PC-3 (cell line): Measurements from ENCODE around the gene CD248. TPM values are rescaled to one million over a fixed set of nuclear protein-coding genes. Genes with fewer than 3 reads are reported as not detected.
A peak's percentile ranks its signal among the peaks of the same experiment; 100 is the strongest.

Source experiments
- ATAC-seq: fragments of 200-7000 bp; cut with Tn5 transposase; 2 replicates; pipeline ENCODE4 v1.9.1; 2020; ENCODE audit warnings: mild to moderate bottlenecking, moderate library complexity
- BruUV-seq: library from RNA; stranded (reverse); fragments of 400-500 nt; replicated peaks from 2 replicates; lab custom pipeline; 2021; lab: Mats Ljungman, UMichigan
- CTCF ChIA-PET: fragments of 300-600 bp; sonication (Branson Sonifier 250); formaldehyde crosslinking; loops from one replicate; lab custom pipeline; 2022; ENCODE audit warnings: antibody characterized with exemption; lab: Charles Lee
- POLR2A ChIA-PET: fragments of 300-600 bp; sonication (Branson Sonifier 250); formaldehyde crosslinking; loops from one replicate; lab custom pipeline; 2022; ENCODE audit warnings: antibody characterized with exemption; ENCODE audit not compliant: unreplicated experiment; lab: Charles Lee
- DNase-seq: peaks from one replicate; pipeline ENCODE4 v3.0.0-alpha.2; 2015
- H2AFZ ChIP-seq: fragments of 300-600 bp; sonication (generic); 2 replicates; pipeline ENCODE4 v1.6.0; 2016; ENCODE audit warnings: antibody characterized with exemption, low read length
- H3F3A ChIP-seq: fragments of 300-600 bp; sonication (generic); one replicate; pipeline ENCODE4 v1.6.0; 2017; ENCODE audit warnings: antibody characterized with exemption, low read length, control low read depth, mild to moderate bottlenecking; ENCODE audit not compliant: unreplicated experiment
- H3K27ac ChIP-seq: fragments of 300-600 bp; sonication (generic); 2 replicates; pipeline ENCODE4 v1.5.1; 2016; ENCODE audit warnings: mild to moderate bottlenecking, low read length
- H3K27me3 ChIP-seq: fragments of 300-600 bp; sonication (generic); 2 replicates; pipeline ENCODE4 v1.6.1; 2016; ENCODE audit warnings: low read length, mixed read lengths
- H3K36me3 ChIP-seq: fragments of 300-600 bp; sonication (generic); 2 replicates; pipeline ENCODE4 v1.6.1; 2016; ENCODE audit warnings: low read depth, mixed run types, low read length, mixed read lengths
- H3K4me1 ChIP-seq: fragments of 300-600 bp; sonication (generic); 2 replicates; pipeline ENCODE4 v1.5.1; 2016; ENCODE audit warnings: low read length; ENCODE audit not compliant: insufficient read depth
- H3K4me2 ChIP-seq: fragments of 300-600 bp; sonication (generic); 2 replicates; pipeline ENCODE4 v1.6.0; 2016; ENCODE audit warnings: low read length
- H3K4me3 ChIP-seq: fragments of 300-600 bp; sonication (generic); 2 replicates; pipeline ENCODE4 v1.5.1; 2016; ENCODE audit warnings: mild to moderate bottlenecking, low read length, mixed read lengths
- H3K79me2 ChIP-seq: fragments of 300-600 bp; sonication (generic); 2 replicates; pipeline ENCODE4 v1.6.1; 2017; ENCODE audit warnings: low read length, mixed read lengths
- H3K9ac ChIP-seq: fragments of 300-600 bp; sonication (generic); 2 replicates; pipeline ENCODE4 v1.6.0; 2016; ENCODE audit warnings: mild to moderate bottlenecking, low read length
- H3K9me2 ChIP-seq: fragments of 300-600 bp; sonication (generic); replicated peaks from 2 replicates; pipeline ENCODE4 v1.6.1; 2016; ENCODE audit warnings: mixed run types, low read length, mixed read lengths
- H3K9me3 ChIP-seq: fragments of 300-600 bp; sonication (generic); 2 replicates; pipeline ENCODE4 v1.6.1; 2016; ENCODE audit warnings: low read length, mixed read lengths
- H4K20me1 ChIP-seq: fragments of 300-600 bp; sonication (generic); 2 replicates; pipeline ENCODE4 v1.6.1; 2016; ENCODE audit warnings: low read length, mixed read lengths
- CTCF ChIP-seq: fragments of 300-600 bp; sonication (generic); conservative IDR thresholded peaks from 2 replicates; pipeline ENCODE4 v1.5.1; 2017; ENCODE audit warnings: antibody characterized with exemption, low read depth, mild to moderate bottlenecking, low read length
- EZH2 ChIP-seq: fragments of 300-600 bp; sonication (generic); IDR thresholded peaks from one replicate; pipeline ENCODE4 v1.6.1; 2017; ENCODE audit warnings: antibody characterized with exemption, mild to moderate bottlenecking, low read length; ENCODE audit not compliant: unreplicated experiment
- EZH2phosphoT487 ChIP-seq: fragments of 300-600 bp; sonication (generic); IDR thresholded peaks from 2 replicates; pipeline ENCODE4 v1.6.1; 2018; ENCODE audit warnings: mild to moderate bottlenecking, antibody characterized with exemption, low read length, borderline replicate concordance
- intact Hi-C: fragments of 100-400 bp; cut with micrococcal nuclease; formaldehyde crosslinking; loops from 2 replicates; pipeline ENCODE4 v1.9.0; 2023
- total RNA-seq: library from RNA; depleted of rRNA; stranded (reverse); fragments of >200 nt; gene quantifications from 2 replicates; pipeline ENCODE4 v1.2.3, GENCODE V29; 2014

The CD248 gene
- total RNA-seq, 1 experiment from 2014 or later = not detected

GRCh38 chr11:66344550-66345315 is 27.9 kb upstream of the CD248 start, which contains the start of gene BRMS1:
TSS of gene BRMS1 (minus strand) at chr11:66345104. CDS start at chr11:66342234, 2,870 bp downstream.
- Histone ChIP-seq H3K4me1 (peaks cover 35% of the 10 kb centered on the region), H3K27me3 (no peaks in the 10 kb centered on the region), H3K9me3 (no peaks in the 10 kb centered on the region), H2AFZ (peak within 1 kb of the TSS; percentile 82), H3F3A (no peaks in the 10 kb centered on the region), H4K20me1 (no peaks in the 10 kb centered on the region), H3K4me3 (peak within 1 kb of the TSS; percentile 94), H3K4me2 (peak within 1 kb of the TSS; percentile 92), H3K9me2 (no peaks in the 10 kb centered on the region), H3K36me3 (peaks cover 8% of the 10 kb centered on the region; the same call in 1 of the 2 replicates), H3K79me2 (peaks cover 39% of the 10 kb centered on the region), H3K27ac (peak within 1 kb of the TSS; percentile 21; the same call in 1 of the 2 replicates), H3K9ac (peak within 1 kb of the TSS; percentile 87)
- BruUV-seq = TSS peak; percentile 60
- POLR2A ChIA-PET = interaction anchor here (0.5 to 0.7 kb wide), 3 partner anchors 10 to 122 kb away, joined by 3 to 4 read pairs (median 3); partner anchors contain the start of gene PELI3
- intact Hi-C loops = no loop called here
- ATAC-seq (peak; percentile 69), DNase-seq (peak; percentile 99)
- CTCF ChIA-PET = interaction anchor here (0.6 to 0.9 kb wide), 3 partner anchors 9 to 42 kb away, joined by 3 to 5 read pairs (median 4); partner anchors contain the start of gene RIN1
- TF ChIP-seq EZH2phosphoT487 = no peak
- TF ChIP-seq EZH2 = no peak
- TF ChIP-seq CTCF = no peak

GRCh38 chr11:66343176-66343575 is 26.3 kb upstream of the CD248 start:
- CTCF ChIA-PET = interaction anchor here (0.6 kb wide), 1 partner anchor 43 kb away, joined by 6 read pairs; no protein-coding TSS in a partner anchor
- no peak for TF ChIP-seq CTCF
- TF ChIP-seq EZH2 = no peak
- no peak for TF ChIP-seq EZH2phosphoT487
- H3K4me1 ChIP-seq = peaks cover 32% of the 10 kb centered on the region
- H3K9me3 ChIP-seq = no peaks in the 10 kb centered on the region
- no TSS peak for BruUV-seq
- intact Hi-C loops = no loop called here
- DNase-seq (no peak), ATAC-seq (no peak)
- no peaks in the 10 kb centered on the region for H3F3A ChIP-seq
- H3K27me3 ChIP-seq = no peaks in the 10 kb centered on the region
- H3K4me3 ChIP-seq = no peak overlapping the region
- H3K36me3 ChIP-seq = peaks cover 13% of the 10 kb centered on the region; the same call in 1 of the 2 replicates
- H3K27ac ChIP-seq = no peak overlapping the region
- H3K4me2 ChIP-seq = peak overlapping the region; percentile 92; the same call in 1 of the 2 replicates
- peaks cover 39% of the 10 kb centered on the region for H3K79me2 ChIP-seq
- no peaks in the 10 kb centered on the region for H3K9me2 ChIP-seq
- H3K9ac ChIP-seq = no peak overlapping the region
- H4K20me1 ChIP-seq = no peaks in the 10 kb centered on the region
- H2AFZ ChIP-seq = no peak overlapping the region
- POLR2A ChIA-PET = no interaction called here
